Panc1 (cell line): Measurements from ENCODE around the gene HNRNPR. TPM values are rescaled to one million over a fixed set of nuclear protein-coding genes. Genes with fewer than 3 reads are reported as not detected.

Source experiments
- ATAC-seq: fragments of 200-7000 bp; cut with Tn5 transposase; 2 replicates; pipeline ENCODE4 v1.9.1; 2020; ENCODE audit warnings: mild to moderate bottlenecking, moderate library complexity
- BruUV-seq: library from RNA; stranded (reverse); fragments of 400-500 nt; replicated peaks from 2 replicates; lab custom pipeline; 2021; lab: Mats Ljungman, UMichigan
- CTCF ChIA-PET: fragments of 300-600 bp; sonication (Branson Sonifier 250); formaldehyde crosslinking; loops from one replicate; lab custom pipeline; 2022; ENCODE audit warnings: antibody characterized with exemption; lab: Charles Lee
- POLR2A ChIA-PET: fragments of 300-600 bp; sonication (Branson Sonifier 250); formaldehyde crosslinking; loops from one replicate; lab custom pipeline; 2022; ENCODE audit warnings: antibody characterized with exemption; lab: Charles Lee
- DNase-seq: peaks from one replicate; pipeline ENCODE4 v3.0.0-alpha.2; 2010; ENCODE audit warnings: low read depth, low spot score
- H3K27ac ChIP-seq: 2 replicates; pipeline ENCODE4 v1.5.1; 2011; ENCODE audit warnings: mild to moderate bottlenecking, low read length, inconsistent platforms
- H3K27me3 ChIP-seq: fragments of 200-500 bp; sonication (Bioruptor generic); 2 replicates; pipeline ENCODE4 v1.6.0; 2014; ENCODE audit warnings: low read length, inconsistent platforms; ENCODE audit not compliant: control insufficient read depth, insufficient read depth
- H3K36me3 ChIP-seq: fragments of 200-500 bp; sonication (Bioruptor generic); 2 replicates; pipeline ENCODE4 v1.5.1; 2014; ENCODE audit warnings: inconsistent platforms, mild to moderate bottlenecking, low read length, moderate library complexity; ENCODE audit not compliant: control insufficient read depth, insufficient read depth
- H3K4me1 ChIP-seq: 2 replicates; pipeline ENCODE4 v1.5.1; 2011; ENCODE audit warnings: inconsistent platforms, mild to moderate bottlenecking, low read length, moderate library complexity; ENCODE audit not compliant: control insufficient read depth, insufficient read depth
- H3K4me3 ChIP-seq, 2 experiments: 2 replicates each; pipeline ENCODE4 v1.5.1; 2011 to 2012; ENCODE audit warnings: low read depth in 2 of 2, low read length in 2 of 2, mild to moderate bottlenecking in 2 of 2, inconsistent platforms in 1 of 2, moderate library complexity in 1 of 2
- H3K9me3 ChIP-seq: fragments of 200-500 bp; sonication (Bioruptor generic); 2 replicates; pipeline ENCODE4 v1.5.1; 2014; ENCODE audit warnings: low read depth, mild to moderate bottlenecking, inconsistent platforms, low read length, moderate library complexity; ENCODE audit not compliant: control insufficient read depth, insufficient read depth
- POLR2AphosphoS5 ChIP-seq: IDR thresholded peaks from 2 replicates; pipeline ENCODE4 v1.6.1; 2012; ENCODE audit warnings: mild to moderate bottlenecking, low read depth, low read length, moderate library complexity
- SIN3A ChIP-seq: IDR thresholded peaks from 2 replicates; pipeline ENCODE4 v1.6.1; 2012; ENCODE audit warnings: low read depth, mild to moderate bottlenecking, low read length, moderate library complexity, borderline replicate concordance; ENCODE audit not compliant: insufficient read depth
- TCF7L2 ChIP-seq: IDR thresholded peaks from 2 replicates; pipeline ENCODE4 v1.6.1; 2011; ENCODE audit warnings: mild to moderate bottlenecking, low read depth, low read length, inconsistent platforms
- in situ Hi-C: cut with HindIII; loops from 2 replicates; pipeline ENCODE4 v1.10.0; 2016; ENCODE audit warnings: low sequenced_read_pairs, low pct_unique_long_range_greater_than_20kb
- intact Hi-C: fragments of 100-400 bp; cut with micrococcal nuclease; formaldehyde crosslinking; loops from one replicate; pipeline ENCODE4 v1.10.0; 2022; ENCODE audit not compliant: unreplicated experiment
- total RNA-seq: library from RNA; stranded (reverse); gene quantifications from one replicate; pipeline ENCODE4 v1.2.1, GENCODE V29; 2021; ENCODE audit not compliant: unreplicated experiment
- TF ChIP-seq, protein P1 (sequence below), 2 experiments: IDR thresholded peaks; 2 replicates each; pipeline ENCODE4 v1.6.1; 2011 to 2012; ENCODE audit warnings: low read depth in 2 of 2, control low read depth in 1 of 2, low read length in 1 of 2, mild to moderate bottlenecking in 1 of 2, moderate library complexity in 1 of 2; ENCODE audit not compliant: insufficient read depth in 1 of 2
- TF ChIP-seq, protein P2 (sequence below): fragments of 450-650 bp; IDR thresholded peaks from 2 replicates; pipeline ENCODE4 v1.5.1; 2017; ENCODE audit warnings: mild to moderate bottlenecking

The HNRNPR gene
- total RNA-seq, 1 experiment from 2014 or later, result 173 TPM

DNA sequence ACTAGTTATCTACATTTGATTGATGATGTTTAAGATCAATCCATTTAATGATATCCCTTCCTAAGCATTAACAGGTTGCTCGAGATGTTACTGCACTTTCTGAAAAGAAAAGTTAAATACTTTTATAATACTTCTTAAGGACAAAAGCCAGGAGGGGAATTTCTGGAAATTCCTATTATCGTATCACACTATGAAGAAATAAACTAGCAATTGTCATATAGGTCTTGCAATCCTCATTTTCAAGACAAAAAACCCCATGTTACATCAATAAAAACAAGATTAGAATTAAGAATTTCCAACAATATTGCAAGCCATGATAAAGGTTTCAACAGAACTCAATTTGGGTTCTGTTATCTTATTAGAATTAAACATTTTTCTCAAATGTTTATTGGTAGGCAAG is 47.2 kb downstream of the HNRNPR start:
- no TSS peak for BruUV-seq
- no peak for DNase-seq
- Histone ChIP-seq H3K27ac (no peak overlapping the region), H3K4me1 (no peaks in the 10 kb centered on the region), H3K9me3 (no peaks in the 10 kb centered on the region), H3K4me3 (no peak overlapping the region), H3K36me3 (peaks cover 19% of the 10 kb centered on the region), H3K27me3 (no peaks in the 10 kb centered on the region)
- in situ Hi-C loops (no loop called here), intact Hi-C loops (no loop called here)
- CTCF ChIA-PET, result no interaction called here
- TF ChIP-seq, protein P1, sequence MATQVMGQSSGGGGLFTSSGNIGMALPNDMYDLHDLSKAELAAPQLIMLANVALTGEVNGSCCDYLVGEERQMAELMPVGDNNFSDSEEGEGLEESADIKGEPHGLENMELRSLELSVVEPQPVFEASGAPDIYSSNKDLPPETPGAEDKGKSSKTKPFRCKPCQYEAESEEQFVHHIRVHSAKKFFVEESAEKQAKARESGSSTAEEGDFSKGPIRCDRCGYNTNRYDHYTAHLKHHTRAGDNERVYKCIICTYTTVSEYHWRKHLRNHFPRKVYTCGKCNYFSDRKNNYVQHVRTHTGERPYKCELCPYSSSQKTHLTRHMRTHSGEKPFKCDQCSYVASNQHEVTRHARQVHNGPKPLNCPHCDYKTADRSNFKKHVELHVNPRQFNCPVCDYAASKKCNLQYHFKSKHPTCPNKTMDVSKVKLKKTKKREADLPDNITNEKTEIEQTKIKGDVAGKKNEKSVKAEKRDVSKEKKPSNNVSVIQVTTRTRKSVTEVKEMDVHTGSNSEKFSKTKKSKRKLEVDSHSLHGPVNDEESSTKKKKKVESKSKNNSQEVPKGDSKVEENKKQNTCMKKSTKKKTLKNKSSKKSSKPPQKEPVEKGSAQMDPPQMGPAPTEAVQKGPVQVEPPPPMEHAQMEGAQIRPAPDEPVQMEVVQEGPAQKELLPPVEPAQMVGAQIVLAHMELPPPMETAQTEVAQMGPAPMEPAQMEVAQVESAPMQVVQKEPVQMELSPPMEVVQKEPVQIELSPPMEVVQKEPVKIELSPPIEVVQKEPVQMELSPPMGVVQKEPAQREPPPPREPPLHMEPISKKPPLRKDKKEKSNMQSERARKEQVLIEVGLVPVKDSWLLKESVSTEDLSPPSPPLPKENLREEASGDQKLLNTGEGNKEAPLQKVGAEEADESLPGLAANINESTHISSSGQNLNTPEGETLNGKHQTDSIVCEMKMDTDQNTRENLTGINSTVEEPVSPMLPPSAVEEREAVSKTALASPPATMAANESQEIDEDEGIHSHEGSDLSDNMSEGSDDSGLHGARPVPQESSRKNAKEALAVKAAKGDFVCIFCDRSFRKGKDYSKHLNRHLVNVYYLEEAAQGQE (IDR thresholded peaks at IDR 0.05; ENCODE audit: insufficient read depth in 1 of 2, low read depth in 2 of 2, low read length in 1 of 2), result no peak
- TF ChIP-seq SIN3A, result no peak
- no peak for TF ChIP-seq TCF7L2
- TF ChIP-seq, protein P2, sequence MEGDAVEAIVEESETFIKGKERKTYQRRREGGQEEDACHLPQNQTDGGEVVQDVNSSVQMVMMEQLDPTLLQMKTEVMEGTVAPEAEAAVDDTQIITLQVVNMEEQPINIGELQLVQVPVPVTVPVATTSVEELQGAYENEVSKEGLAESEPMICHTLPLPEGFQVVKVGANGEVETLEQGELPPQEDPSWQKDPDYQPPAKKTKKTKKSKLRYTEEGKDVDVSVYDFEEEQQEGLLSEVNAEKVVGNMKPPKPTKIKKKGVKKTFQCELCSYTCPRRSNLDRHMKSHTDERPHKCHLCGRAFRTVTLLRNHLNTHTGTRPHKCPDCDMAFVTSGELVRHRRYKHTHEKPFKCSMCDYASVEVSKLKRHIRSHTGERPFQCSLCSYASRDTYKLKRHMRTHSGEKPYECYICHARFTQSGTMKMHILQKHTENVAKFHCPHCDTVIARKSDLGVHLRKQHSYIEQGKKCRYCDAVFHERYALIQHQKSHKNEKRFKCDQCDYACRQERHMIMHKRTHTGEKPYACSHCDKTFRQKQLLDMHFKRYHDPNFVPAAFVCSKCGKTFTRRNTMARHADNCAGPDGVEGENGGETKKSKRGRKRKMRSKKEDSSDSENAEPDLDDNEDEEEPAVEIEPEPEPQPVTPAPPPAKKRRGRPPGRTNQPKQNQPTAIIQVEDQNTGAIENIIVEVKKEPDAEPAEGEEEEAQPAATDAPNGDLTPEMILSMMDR, result no peak
- no peak for TF ChIP-seq POLR2AphosphoS5
- POLR2A ChIA-PET, result no interaction called here
- ATAC-seq, result no peak

DNA sequence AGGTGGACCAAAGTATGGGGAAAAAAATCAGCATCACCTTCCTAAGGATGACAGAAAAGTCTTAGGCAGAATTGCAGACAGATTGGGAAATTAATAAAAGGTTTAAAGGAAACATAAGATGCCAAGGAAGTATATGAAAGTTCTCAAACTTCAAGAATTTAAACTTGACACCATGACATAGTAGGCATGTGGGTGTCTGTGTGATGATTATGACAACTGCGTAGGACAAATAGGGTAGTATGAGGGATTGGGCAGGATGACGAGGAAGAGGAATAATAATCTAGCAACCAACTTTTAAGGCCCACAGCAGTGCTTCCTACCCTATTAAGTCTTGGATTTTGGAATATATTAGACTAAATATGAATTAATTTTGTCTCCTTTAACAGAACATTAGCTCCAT is 52.4 kb downstream of the HNRNPR start:
- intact Hi-C loops, result no loop called here
- ChIA-PET POLR2A (no interaction called here), CTCF (no interaction called here)
- peaks cover 34% of the 10 kb centered on the region for H3K36me3 ChIP-seq
- no TSS peak for BruUV-seq
- in situ Hi-C loops, result no loop called here
- H3K27ac ChIP-seq, result no peak overlapping the region
- ATAC-seq, result no peak
- H3K9me3 ChIP-seq, result no peaks in the 10 kb centered on the region
- no peaks in the 10 kb centered on the region for H3K27me3 ChIP-seq
- H3K4me3 ChIP-seq, result no peak overlapping the region
- no peaks in the 10 kb centered on the region for H3K4me1 ChIP-seq
- DNase-seq, result no peak
- TF ChIP-seq, protein P1 (IDR thresholded peaks at IDR 0.05; ENCODE audit: insufficient read depth in 1 of 2, low read depth in 2 of 2, low read length in 1 of 2), result no peak
- TF ChIP-seq TCF7L2 (no peak), POLR2AphosphoS5 (no peak)
